Measurements from ENCODE around the gene GNG8.

- TF ChIP-seq EP300 (IDR thresholded peaks at IDR 0.05) (peak in 1 of 2 donors; percentile 22), CTCF (IDR thresholded peaks at IDR 0.05) (no peak)
These were observed 8.7 kb upstream of the GNG8 start for GRCh38 chr19:46644720-46645119.
